HG03196 (cell line): Measurements from ENCODE around the gene MSI2.

Experiments
- ATAC-seq: cut with Tn5 transposase; IDR thresholded peaks from one replicate; pipeline ENCODE4 v1.9.1; 2021; ENCODE audit not compliant: unreplicated experiment

Gene MSI2

GRCh38 chr17:57565176-57565575 lies 308.9 kb downstream of the MSI2 start:
- no peak for ATAC-seq

GRCh38 chr17:57566721-57567120 lies 310.4 kb downstream of the MSI2 start:
- no peak for ATAC-seq

GRCh38 chr17:57567251-57567650 lies 310.9 kb downstream of the MSI2 start:
- no peak for ATAC-seq

DNA sequence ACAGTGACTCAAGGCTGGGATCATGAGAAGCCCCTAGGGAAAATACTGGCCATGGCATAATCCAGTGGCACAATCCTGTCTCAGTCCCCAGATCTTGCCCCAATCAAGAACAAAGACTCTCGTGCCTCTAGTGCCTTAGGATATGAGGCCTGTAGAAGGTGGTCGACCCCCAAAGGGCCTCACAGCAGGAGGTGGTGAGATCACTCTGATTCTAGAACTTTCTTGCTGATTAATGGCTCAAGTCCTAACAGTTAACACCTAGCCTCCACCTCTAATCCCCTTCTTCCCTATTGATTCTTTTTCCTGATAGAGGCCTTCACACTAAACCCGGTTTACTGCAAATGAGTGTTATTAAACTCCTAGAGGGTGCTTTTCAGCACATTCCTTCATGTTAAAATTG lies 312.0 kb downstream of the MSI2 start:
- ATAC-seq: no peak

DNA sequence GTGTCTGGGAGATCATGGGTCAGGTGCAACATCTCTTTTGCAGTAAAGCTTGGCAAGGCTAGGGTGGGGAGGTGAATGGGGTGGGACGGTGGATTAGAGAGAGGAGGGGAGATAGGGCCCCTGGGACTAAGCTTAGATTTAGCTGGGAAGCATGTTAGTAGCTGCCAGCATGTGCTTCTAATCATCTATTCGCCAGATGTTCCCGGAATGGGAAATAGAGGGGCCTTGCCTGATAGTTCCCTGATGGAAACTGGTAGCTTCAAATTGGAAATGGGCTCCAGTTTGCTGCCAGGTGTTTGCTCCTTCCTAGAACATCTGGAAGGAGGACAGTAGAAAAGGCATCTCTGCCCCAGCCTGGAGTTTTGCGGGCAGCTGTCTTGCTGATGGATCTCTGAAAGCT lies 312.7 kb downstream of the MSI2 start:
- no peak for ATAC-seq

- no peak for ATAC-seq
Measured at GRCh38 chr17:57569853-57570252, 313.5 kb downstream of the MSI2 start.

DNA sequence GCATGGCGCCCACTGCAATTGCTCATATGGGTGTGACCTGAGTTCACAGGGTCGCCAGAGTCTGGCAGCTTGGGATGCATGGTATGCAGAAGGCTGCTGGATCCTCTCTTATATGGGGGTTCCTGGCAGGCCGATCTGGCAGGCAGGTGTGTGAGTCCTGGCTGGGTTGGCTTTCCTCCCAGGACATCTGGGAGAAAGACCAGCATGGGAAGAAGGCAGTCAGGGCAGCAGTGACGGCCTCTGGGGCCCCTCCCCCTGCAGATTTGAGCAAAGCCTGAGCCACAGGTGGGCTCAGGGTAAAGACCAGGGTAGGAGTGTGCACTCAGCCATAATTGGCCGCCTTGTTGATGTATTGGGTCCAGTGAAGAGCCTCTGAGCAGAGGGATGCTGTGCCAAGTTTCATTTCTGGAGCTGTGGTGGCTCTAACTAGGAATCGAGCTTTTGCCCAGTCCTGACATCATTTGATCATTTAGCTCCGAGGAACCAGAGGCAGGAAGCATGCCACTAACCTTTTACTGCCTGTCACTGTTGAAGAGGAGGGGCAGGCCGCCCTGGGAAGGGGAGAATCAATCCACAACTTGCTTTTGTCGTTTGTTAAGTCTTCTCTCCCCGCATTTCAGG lies 314.5 kb downstream of the MSI2 start:
- no peak for ATAC-seq

DNA sequence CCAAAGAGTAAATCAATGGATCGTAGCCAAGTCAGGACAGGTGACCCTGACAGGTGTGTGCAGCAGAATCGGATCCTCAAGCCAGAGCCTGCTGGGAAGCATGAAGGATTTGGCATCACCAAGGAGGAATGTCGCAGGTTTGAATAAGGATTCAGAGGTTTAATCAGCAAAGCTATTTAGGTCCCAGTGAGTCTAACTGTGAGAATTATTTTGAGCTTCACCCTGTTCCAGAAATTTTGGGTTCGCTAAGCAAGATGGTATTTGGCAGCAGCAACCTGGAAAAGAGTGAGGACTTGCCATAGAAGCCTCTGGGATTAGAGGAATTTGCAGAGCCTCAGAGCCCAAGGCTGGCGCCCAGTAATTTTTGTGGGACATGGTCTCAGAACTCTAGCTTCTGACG lies 315.7 kb downstream of the MSI2 start:
- ATAC-seq: no peak

DNA sequence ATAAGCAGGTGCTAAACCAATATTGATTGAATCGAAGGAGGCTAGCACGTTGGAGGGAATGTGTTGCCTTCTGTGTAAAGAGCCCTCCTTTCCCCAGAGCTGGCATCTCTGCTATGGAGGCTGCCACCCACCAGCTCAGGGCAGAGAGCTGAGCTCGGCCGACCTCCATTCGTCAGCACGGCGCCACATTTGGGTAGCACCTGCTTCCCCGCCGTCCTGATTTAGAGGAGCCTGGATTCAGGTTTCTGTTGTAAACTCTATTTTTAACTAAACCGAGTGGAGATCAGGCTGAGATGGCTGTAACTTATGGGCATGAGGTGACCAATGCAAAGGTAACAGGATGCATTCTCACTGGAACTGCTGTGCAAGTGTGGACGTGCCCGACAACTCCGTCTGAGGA lies 316.3 kb downstream of the MSI2 start:
- no peak for ATAC-seq

GRCh38 chr17:57574040-57574513 lies 317.8 kb downstream of the MSI2 start:
- no peak for ATAC-seq

DNA sequence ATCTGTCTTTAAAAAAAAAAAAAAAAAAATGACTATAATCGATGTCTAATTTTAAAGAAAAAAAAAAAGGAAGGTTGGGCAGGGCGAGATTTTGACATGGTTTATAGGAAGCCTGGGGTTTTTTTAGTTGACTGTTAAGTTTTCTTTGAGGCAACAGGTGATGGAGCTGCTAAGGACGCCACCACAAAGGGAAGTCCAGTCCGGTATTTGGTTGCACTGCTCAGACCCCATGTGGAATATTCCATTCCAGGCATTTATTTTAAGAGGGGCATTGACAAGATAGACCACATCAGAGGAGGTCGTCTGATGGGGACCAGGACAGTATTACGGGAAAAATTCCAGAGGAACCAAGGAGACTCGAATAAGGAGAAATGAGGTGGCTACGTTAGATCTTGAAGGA lies 320.4 kb downstream of the MSI2 start:
- ATAC-seq: no peak

DNA sequence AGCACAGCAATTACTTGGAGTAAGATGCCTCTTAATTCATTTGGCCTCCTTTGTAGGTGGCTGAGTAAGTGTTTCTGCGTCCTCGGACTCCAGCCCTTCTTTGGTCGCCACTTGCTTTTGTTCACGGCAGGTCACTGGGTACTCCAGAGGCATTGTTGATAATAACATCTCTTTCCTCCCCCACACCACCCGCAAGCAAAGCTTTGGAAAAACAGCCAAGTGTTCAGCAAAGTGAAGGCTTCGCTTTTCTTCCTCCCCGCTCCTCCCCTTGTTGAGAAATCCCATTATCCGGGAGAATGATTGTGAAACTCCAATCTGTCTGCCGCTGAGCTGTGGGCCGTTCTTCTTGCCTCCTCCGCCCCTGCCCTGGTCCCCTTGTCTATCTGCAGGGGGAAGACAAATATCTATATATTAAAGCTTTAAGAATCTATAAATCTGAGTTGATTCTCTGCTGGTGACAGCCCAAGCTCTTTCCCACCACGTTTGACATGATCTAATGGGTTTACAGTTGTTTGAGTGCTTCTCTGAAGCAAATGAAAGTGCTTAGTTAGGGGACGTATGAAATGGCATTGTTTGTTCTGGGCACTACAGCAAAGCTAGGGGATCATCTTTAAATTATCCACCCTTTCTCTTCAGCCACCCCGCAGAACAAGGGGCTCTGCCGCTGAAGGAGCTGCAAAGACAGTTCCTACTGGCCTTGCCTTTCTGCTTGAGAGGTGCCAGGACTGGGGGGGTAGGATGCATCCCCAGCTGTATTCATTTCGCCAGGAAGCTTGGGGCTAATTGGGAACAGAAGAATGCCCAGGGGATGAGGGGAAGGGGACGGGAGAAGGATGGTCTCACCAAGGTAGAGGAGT lies 321.7 kb downstream of the MSI2 start:
- no peak for ATAC-seq

DNA sequence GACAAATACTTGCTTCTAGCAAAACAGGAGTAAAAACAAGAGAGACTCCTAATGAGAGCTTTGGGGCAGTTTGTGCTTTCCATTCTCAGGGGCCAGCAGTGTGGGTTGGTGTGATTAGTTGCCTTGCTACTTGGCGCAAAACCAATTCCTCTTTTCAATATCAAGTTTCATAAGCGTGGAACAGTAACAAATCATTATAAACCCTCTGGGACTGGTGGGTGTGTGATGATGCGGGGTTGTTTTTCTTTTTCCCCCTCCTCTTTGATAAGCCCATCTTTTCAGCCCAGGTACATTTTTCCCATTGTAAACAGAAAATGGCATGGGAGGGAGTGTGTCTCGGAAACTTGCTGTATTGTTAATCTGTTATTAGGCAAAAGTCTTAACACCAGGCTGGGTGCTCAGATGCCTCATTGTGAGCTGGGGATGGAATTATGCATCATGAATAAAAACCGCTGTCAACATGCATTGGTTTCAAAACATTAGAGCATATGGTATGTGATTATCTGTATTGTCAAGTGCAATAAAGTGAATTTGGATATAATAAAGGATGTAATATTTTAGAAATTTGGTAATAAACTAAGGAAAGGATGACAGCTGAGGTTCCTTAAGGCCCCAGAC lies 322.4 kb downstream of the MSI2 start:
- ATAC-seq: no peak

DNA sequence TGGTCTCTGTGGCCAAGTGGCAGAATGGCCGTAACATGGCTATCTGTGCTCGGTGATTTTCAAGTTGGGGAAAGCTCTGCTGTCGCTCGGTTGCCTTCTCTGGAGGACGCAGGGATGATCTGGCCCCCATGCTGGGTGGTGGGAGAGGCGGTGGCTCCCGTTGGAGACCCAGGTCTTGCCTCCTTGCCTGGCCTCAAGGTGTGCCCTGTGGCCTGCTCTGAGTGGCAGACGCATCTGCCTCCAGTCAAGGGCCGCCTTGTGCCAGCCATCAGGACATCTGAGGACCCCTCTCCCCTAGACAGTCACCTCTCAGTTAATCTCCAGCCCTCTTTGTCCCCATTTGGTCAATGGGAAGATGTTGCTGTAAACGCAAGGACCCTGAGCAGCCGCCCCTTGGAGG lies 322.9 kb downstream of the MSI2 start:
- no peak for ATAC-seq

DNA sequence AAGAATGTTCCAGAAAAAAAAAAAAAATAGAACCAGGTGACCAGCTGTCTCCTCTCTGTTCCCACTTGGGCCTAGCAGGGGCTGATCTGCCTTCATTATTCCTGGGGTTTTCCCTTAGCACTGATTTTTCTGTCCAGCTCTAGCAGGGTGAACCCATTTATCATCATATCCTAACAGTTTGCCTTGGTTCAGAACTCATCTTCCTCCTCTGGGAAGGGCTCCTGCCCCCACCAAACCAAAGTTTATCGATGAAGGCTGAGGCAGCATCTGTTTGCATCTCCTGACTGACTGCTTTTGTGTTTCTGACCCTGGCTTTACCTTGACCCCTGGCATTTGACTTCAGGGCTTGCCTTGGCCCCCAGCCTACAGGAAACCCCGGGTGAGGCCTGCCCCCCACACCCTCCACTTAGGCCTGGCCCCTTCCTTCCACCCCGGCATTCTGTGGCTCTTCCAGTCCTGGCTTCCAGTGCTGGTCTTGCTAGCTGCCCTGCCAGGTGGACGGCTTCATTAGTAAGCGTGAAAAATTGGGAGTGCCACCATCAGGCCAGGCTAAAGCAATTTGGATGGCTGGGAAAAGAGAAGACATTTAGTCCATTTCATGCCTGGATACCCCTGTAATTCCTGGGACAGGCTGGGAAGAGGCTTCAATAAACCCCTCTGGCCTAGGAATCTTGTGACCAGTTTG lies 323.9 kb downstream of the MSI2 start:
- ATAC-seq: no peak

GRCh38 chr17:57582881-57583756 lies 326.8 kb downstream of the MSI2 start:
- no peak for ATAC-seq

GRCh38 chr17:57584050-57584551 lies 327.8 kb downstream of the MSI2 start:
- ATAC-seq: no peak

GRCh38 chr17:57585341-57586195 lies 329.2 kb downstream of the MSI2 start:
- no peak for ATAC-seq

- no peak for ATAC-seq
Measured at GRCh38 chr17:57586196-57586740, 329.9 kb downstream of the MSI2 start.
